GM23248 (cell line): Measurements from ENCODE around the gene KAZN.

Source experiments
- EZH2 ChIP-seq: fragments of 200-600 bp; sonication (generic); IDR thresholded peaks from 2 replicates; pipeline ENCODE4 v1.6.1; 2018; ENCODE audit warnings: antibody characterized with exemption, mild to moderate bottlenecking; ENCODE audit not compliant: insufficient read depth, poor library complexity, severe bottlenecking
- EZH2phosphoT487 ChIP-seq: fragments of 200-600 bp; sonication (generic); IDR thresholded peaks from 2 replicates; pipeline ENCODE4 v1.6.1; 2018; ENCODE audit warnings: antibody characterized with exemption, moderate library complexity, mild to moderate bottlenecking, low read depth; ENCODE audit not compliant: insufficient read depth

DNA sequence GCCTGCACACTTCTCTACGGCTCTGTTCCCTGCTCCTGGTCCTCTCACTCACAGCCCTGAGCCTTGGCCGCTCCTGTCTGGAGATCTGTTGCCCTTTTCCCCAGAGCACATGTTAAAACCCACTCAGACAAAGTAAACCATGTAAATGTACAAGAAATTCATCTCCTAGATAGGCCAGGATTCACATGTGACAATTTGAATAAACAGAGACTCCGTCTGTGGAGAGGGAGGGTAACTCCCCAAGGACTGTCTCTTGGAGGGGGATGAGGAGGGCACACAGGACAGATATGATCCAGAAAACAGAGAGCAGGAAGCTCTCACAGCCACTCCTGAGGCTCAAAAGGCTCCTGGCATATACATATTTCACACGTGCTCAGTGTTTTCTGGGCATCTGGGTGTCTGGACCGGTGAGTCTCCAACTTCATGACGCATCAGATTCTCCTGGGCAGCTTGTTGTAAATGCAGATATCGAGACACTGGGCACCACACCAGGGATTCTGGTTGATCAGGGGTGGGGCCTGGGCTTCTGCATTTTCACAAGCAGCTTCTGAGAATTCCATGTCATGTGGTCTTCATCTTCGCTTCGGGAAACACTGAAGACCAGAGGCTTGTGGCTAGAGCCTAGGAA is 6.4 kb upstream of the KAZN start:
- TF ChIP-seq EZH2 = no peak
- TF ChIP-seq EZH2phosphoT487 = no peak
